ENCODE measurements around the gene PCNX2. TPM values are rescaled to one million over a fixed set of nuclear protein-coding genes. Genes with fewer than 3 reads are reported as not detected.

Gene PCNX2
- total RNA-seq, 1 donor from 2014 or later: 11.3 TPM

DNA sequence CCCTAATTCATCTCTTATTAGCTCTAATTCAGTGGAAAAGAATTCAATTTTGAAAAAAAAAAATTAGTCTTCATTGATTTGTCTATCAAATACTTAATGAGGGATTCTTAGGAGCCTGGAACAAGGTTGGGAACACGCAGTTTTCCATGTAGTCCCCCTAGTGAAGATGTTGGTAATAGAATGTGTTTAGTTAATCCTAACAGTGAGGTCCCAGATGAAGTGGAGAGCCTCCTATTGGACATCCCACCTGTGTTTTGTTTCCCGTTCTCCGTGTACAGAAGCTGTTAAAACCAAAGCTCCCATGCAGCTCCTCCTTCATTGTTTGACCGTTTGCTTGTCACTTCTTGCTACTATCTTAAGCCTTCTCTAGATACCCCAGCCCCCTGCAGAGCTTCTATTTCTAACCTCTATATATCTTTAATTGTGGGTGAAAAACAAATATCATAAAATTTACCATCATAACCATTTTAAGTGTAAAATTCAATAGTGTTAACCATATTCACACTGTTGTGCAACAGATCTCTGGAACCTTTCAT, 67.5 kb downstream of the PCNX2 start:
- no peaks in the 10 kb centered on the region for H3K4me1 ChIP-seq

DNA sequence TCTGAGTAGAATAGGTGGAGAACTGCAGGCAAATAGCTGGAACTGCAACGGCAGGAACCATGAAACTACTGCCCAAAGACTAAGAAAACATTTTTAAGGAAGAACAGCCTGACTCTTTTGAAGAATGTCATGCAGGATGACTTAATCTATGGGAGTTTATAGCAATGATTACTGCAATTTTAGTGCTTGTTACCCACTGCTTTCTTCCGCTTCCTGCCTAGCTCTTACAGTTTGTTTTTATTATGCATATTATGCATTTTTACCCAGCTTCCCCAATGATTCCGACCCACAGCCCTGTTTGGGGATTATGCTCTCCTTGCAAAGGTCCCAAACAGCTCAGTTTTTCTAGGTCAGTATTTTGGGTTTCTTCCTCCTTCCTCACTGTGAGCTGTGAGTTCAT, 71.2 kb downstream of the PCNX2 start:
- no peak for DNase-seq
- TF ChIP-seq, protein P1, sequence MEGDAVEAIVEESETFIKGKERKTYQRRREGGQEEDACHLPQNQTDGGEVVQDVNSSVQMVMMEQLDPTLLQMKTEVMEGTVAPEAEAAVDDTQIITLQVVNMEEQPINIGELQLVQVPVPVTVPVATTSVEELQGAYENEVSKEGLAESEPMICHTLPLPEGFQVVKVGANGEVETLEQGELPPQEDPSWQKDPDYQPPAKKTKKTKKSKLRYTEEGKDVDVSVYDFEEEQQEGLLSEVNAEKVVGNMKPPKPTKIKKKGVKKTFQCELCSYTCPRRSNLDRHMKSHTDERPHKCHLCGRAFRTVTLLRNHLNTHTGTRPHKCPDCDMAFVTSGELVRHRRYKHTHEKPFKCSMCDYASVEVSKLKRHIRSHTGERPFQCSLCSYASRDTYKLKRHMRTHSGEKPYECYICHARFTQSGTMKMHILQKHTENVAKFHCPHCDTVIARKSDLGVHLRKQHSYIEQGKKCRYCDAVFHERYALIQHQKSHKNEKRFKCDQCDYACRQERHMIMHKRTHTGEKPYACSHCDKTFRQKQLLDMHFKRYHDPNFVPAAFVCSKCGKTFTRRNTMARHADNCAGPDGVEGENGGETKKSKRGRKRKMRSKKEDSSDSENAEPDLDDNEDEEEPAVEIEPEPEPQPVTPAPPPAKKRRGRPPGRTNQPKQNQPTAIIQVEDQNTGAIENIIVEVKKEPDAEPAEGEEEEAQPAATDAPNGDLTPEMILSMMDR (IDR thresholded peaks at IDR 0.05): no peak
- intact Hi-C loops (cut with DNase I): no loop called here
- H3K4me3 ChIP-seq: no peak overlapping the region
- H3K36me3 ChIP-seq: no peaks in the 10 kb centered on the region
- H3K27me3 ChIP-seq (ENCODE audit: low read depth): no peaks in the 10 kb centered on the region
- no peak for ATAC-seq
- no peaks in the 10 kb centered on the region for H3K9me3 ChIP-seq
- no peak overlapping the region for H3K27ac ChIP-seq
- H3K4me1 ChIP-seq: no peaks in the 10 kb centered on the region

More for the DNA sequence above, 67.5 kb downstream of the PCNX2 start:
- H3K27ac ChIP-seq: no peak overlapping the region
- H3K27me3 ChIP-seq (ENCODE audit: low read depth): no peaks in the 10 kb centered on the region
- TF ChIP-seq, protein P1 (IDR thresholded peaks at IDR 0.05): no peak
- no peaks in the 10 kb centered on the region for H3K36me3 ChIP-seq
- intact Hi-C loops (cut with DNase I): no loop called here
- ATAC-seq: no peak
- H3K9me3 ChIP-seq: no peaks in the 10 kb centered on the region
- H3K4me3 ChIP-seq: no peak overlapping the region
- no peak for DNase-seq

DNA sequence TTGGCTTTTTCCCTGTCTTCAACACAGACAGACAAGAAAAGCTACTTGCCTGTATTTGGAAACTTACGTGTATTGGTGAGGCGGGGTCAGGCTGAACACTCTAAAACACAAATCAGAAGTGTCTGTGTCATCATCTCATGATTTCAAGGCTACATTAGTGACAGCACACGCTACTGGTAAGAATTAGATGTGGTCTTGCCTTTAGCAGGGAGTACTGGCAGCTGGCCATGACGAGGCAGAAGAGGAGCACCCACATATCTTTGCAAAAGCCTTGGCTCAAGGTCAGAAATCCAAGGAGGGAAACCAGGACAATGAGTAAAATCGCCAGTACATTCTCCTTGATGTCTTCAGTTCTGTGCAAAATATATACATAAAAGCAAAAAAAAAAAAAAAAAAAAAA, 77.7 kb downstream of the PCNX2 start:
- TF ChIP-seq, protein P1 (IDR thresholded peaks at IDR 0.05): no peak
- Histone ChIP-seq H3K27me3 (ENCODE audit: low read depth) (no peaks in the 10 kb centered on the region), H3K9me3 (no peaks in the 10 kb centered on the region), H3K27ac (no peak overlapping the region), H3K4me1 (no peaks in the 10 kb centered on the region), H3K36me3 (no peaks in the 10 kb centered on the region), H3K4me3 (no peak overlapping the region)
- ATAC-seq (no peak), DNase-seq (no peak)
- intact Hi-C loops (cut with DNase I): no loop called here

DNA sequence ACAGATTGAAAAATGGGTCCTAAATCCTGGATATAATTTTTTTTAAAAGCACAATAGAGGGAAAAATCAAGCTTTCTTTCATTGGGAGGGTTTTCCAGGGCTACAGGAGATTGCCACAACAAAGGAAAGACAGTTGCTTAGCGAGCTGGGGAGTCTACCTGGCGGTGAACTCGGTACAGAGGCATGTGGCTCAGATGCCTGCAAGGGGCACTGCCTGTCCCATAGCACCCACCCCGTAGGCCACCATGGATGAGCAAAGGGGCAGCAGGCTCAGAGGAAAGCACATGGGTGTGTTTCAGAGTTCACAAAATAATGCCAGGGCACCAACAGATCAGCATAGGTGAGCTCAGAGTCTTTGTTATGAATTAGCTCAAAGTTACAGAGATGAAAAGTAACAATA, 79.5 kb downstream of the PCNX2 start:
- no peak for ATAC-seq
- no peak overlapping the region for H3K27ac ChIP-seq
- no peaks in the 10 kb centered on the region for H3K36me3 ChIP-seq
- intact Hi-C loops (cut with DNase I): no loop called here
- no peak for DNase-seq
- no peaks in the 10 kb centered on the region for H3K27me3 ChIP-seq (ENCODE audit: low read depth)
- TF ChIP-seq, protein P1 (IDR thresholded peaks at IDR 0.05): no peak
- H3K4me1 ChIP-seq: no peaks in the 10 kb centered on the region
- no peaks in the 10 kb centered on the region for H3K9me3 ChIP-seq
- no peak overlapping the region for H3K4me3 ChIP-seq

DNA sequence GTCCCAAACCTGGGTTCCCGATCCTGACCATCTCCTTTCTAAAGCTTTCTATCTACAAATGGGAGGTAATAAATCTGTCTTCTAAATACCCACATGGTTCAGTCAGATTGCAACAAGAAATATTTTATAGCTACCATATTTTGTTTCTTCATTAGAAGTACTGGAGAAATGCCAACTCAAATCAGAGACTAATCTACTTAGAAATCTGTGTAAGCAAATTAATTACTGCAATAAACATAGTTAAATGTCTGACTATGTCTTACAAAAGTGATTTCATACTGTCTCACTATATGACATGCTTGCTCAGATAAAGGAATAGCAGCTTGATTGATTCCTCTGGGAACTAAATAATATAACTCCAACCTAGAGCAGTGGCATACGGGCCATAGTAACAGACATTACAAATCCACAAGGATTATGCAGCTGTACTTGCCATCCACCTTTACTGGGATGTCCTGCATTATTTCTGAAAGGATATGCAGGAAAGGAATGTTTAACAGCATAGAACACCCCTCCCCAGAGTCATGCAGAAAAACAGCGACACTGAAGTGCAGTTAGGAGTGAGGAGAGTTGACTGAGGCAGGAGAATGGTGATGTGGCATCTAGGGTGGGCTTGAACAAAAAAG, 80.3 kb downstream of the PCNX2 start:
- no peaks in the 10 kb centered on the region for H3K27me3 ChIP-seq (ENCODE audit: low read depth)
- H3K9me3 ChIP-seq: no peaks in the 10 kb centered on the region
- TF ChIP-seq, protein P1 (IDR thresholded peaks at IDR 0.05): no peak
- no peak overlapping the region for H3K27ac ChIP-seq
- DNase-seq (no peak), ATAC-seq (no peak)
- intact Hi-C loops (cut with DNase I): no loop called here
- H3K4me3 ChIP-seq: no peak overlapping the region
- H3K36me3 ChIP-seq: no peaks in the 10 kb centered on the region
- H3K4me1 ChIP-seq: no peaks in the 10 kb centered on the region
